Activated CD4-positive, alpha-beta T cell treated with anti-CD3 and anti-CD28 coated beads for 4 hours (primary cell): ENCODE measurements around the gene DPYSL5.
"Not testable (repeated sequence)": the region's sequence is repeated elsewhere in the genome, so short reads cannot be mapped to it uniquely, and the experiment has no call there.

Experiments used
- DNase-seq, 2 donors: peaks; one replicate each; pipeline ENCODE4 v3.0.0-alpha.2; 2020

The DPYSL5 gene

GRCh38 chr2:26875808-26876207, 27.9 kb downstream of the DPYSL5 start:
- no peak for DNase-seq

- DNase-seq = no peak
Measured at GRCh38 chr2:26876260-26876659, 28.3 kb downstream of the DPYSL5 start.

- no peak for DNase-seq
Measured at GRCh38 chr2:26877276-26877675, 29.3 kb downstream of the DPYSL5 start.

- DNase-seq = no peak
Measured at GRCh38 chr2:26880161-26880560, 32.2 kb downstream of the DPYSL5 start.

- DNase-seq = no peak
Measured at GRCh38 chr2:26880910-26881435, 33.0 kb downstream of the DPYSL5 start.

GRCh38 chr2:26882220-26882619, 34.3 kb downstream of the DPYSL5 start:
- DNase-seq = not testable (repeated sequence)

- no peak for DNase-seq
Measured at GRCh38 chr2:26883956-26884355, 36.0 kb downstream of the DPYSL5 start.

GRCh38 chr2:26884486-26884885, 36.6 kb downstream of the DPYSL5 start:
- no peak for DNase-seq

GRCh38 chr2:26885651-26886329, 37.9 kb downstream of the DPYSL5 start:
- DNase-seq = no peak

GRCh38 chr2:26886736-26887135, 38.8 kb downstream of the DPYSL5 start:
- DNase-seq = no peak

GRCh38 chr2:26887151-26887550, 39.2 kb downstream of the DPYSL5 start:
- DNase-seq = no peak

- DNase-seq = no peak
Measured at GRCh38 chr2:26889796-26890195, 41.9 kb downstream of the DPYSL5 start.

- DNase-seq = no peak
Measured at GRCh38 chr2:26890341-26891000, 42.5 kb downstream of the DPYSL5 start.

GRCh38 chr2:26892133-26892532, 44.2 kb downstream of the DPYSL5 start:
- DNase-seq = no peak

- DNase-seq = no peak
Measured at GRCh38 chr2:26892922-26893524, 45.1 kb downstream of the DPYSL5 start.

GRCh38 chr2:26894136-26894535, 46.2 kb downstream of the DPYSL5 start:
- DNase-seq = no peak

- no peak for DNase-seq
Measured at GRCh38 chr2:26897807-26898479, 50.0 kb downstream of the DPYSL5 start.

- DNase-seq = no peak
Measured at GRCh38 chr2:26898480-26899078, 50.6 kb downstream of the DPYSL5 start.

GRCh38 chr2:26899500-26900164, 51.7 kb downstream of the DPYSL5 start:
- DNase-seq = no peak

GRCh38 chr2:26900831-26901321, 52.9 kb downstream of the DPYSL5 start:
- no peak for DNase-seq

GRCh38 chr2:26901326-26902183, 53.6 kb downstream of the DPYSL5 start:
- DNase-seq = no peak
